SU-DHL-6 (cell line): ENCODE results near the gene MED23.

ENCODE experiments used
- EZH2phosphoT487 ChIP-seq: fragments of 200-600 bp; sonication (generic), shearing (Covaris generic); conservative IDR thresholded peaks from 2 replicates; pipeline ENCODE4 v1.6.1; 2018; ENCODE audit warnings: mild to moderate bottlenecking, antibody characterized with exemption, low read length, moderate library complexity, mixed read lengths
- TF ChIP-seq, protein P1 (sequence below): fragments of 200-600 bp; sonication (generic); IDR thresholded peaks from one replicate; pipeline ENCODE4 v1.5.1; 2017; ENCODE audit warnings: antibody characterized with exemption, mild to moderate bottlenecking, low read length, moderate library complexity; ENCODE audit not compliant: insufficient read depth, poor library complexity, severe bottlenecking

DNA sequence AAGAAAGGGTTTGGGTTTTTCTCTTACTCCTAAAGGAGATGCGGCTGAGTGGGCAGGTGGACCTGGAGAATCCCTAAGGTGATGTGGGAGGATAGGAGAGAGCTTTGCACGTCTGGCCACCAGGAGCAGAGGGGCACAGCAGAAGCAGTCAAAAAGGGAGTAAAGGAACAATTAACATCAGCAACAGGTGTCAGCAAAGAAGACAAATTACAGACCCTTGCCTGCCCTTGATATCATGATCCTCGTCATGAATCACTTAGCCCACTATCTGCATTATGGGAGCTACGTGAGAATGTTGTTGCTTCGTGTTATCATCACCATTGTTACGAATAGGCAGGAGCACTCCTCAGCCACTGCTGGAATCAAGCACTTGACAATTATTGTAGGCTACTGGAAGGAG is 80.6 kb downstream of the MED23 start:
- TF ChIP-seq, protein P1, sequence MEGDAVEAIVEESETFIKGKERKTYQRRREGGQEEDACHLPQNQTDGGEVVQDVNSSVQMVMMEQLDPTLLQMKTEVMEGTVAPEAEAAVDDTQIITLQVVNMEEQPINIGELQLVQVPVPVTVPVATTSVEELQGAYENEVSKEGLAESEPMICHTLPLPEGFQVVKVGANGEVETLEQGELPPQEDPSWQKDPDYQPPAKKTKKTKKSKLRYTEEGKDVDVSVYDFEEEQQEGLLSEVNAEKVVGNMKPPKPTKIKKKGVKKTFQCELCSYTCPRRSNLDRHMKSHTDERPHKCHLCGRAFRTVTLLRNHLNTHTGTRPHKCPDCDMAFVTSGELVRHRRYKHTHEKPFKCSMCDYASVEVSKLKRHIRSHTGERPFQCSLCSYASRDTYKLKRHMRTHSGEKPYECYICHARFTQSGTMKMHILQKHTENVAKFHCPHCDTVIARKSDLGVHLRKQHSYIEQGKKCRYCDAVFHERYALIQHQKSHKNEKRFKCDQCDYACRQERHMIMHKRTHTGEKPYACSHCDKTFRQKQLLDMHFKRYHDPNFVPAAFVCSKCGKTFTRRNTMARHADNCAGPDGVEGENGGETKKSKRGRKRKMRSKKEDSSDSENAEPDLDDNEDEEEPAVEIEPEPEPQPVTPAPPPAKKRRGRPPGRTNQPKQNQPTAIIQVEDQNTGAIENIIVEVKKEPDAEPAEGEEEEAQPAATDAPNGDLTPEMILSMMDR, result no peak
- no peak for TF ChIP-seq EZH2phosphoT487
